GM23338 (cell line): ENCODE measurements around the gene HTR3B. TPM values are rescaled to one million over a fixed set of nuclear protein-coding genes. Genes with fewer than 3 reads are reported as not detected.

ENCODE experiments used
- ATAC-seq: fragments of 200-7000 bp; cut with Tn5 transposase; 3 replicates; pipeline ENCODE4 v1.9.1; 2020
- DNase-seq: peaks from one replicate; pipeline ENCODE4 v3.0.0-alpha.2; 2015; ENCODE audit warnings: low spot score
- H2AFZ ChIP-seq: fragments of 200-600 bp; sonication (generic); 2 replicates; pipeline ENCODE4 v1.8.0; 2016; ENCODE audit warnings: antibody characterized with exemption, mild to moderate bottlenecking, moderate library complexity
- H3F3A ChIP-seq: fragments of 200-600 bp; sonication (generic); replicated peaks from 2 replicates; pipeline ENCODE4 v1.8.0; 2017; ENCODE audit warnings: antibody characterized with exemption, mixed run types, low read depth
- H3K27ac ChIP-seq: fragments of 200-600 bp; sonication (generic); 2 replicates; pipeline ENCODE4 v1.6.1; 2016; ENCODE audit warnings: low read depth
- H3K27me3 ChIP-seq: fragments of 200-600 bp; sonication (generic); 2 replicates; pipeline ENCODE4 v1.8.0; 2016; ENCODE audit warnings: mild to moderate bottlenecking, mixed run types, moderate library complexity; ENCODE audit not compliant: insufficient read depth
- H3K36me3 ChIP-seq: fragments of 200-600 bp; sonication (generic); 2 replicates; pipeline ENCODE4 v1.8.0; 2016; ENCODE audit warnings: mild to moderate bottlenecking; ENCODE audit not compliant: insufficient read depth
- H3K4me1 ChIP-seq: fragments of 200-600 bp; sonication (generic); 2 replicates; pipeline ENCODE4 v1.8.0; 2016; ENCODE audit warnings: mild to moderate bottlenecking, moderate library complexity; ENCODE audit not compliant: insufficient read depth
- H3K4me2 ChIP-seq: fragments of 200-600 bp; sonication (generic); 2 replicates; pipeline ENCODE4 v1.7.1; 2017; ENCODE audit warnings: mixed run types
- H3K4me3 ChIP-seq: fragments of 200-600 bp; sonication (generic); 2 replicates; pipeline ENCODE4 v1.6.1; 2016; ENCODE audit warnings: mixed run types
- H3K79me2 ChIP-seq: fragments of 200-600 bp; sonication (generic); replicated peaks from 2 replicates; pipeline ENCODE4 v1.8.0; 2017; ENCODE audit warnings: mild to moderate bottlenecking; ENCODE audit not compliant: insufficient read depth
- H3K9me2 ChIP-seq: fragments of 200-600 bp; sonication (generic); 2 replicates; pipeline ENCODE4 v1.8.0; 2017; ENCODE audit not compliant: insufficient read depth
- H4K20me1 ChIP-seq: fragments of 200-600 bp; sonication (generic); replicated peaks from 2 replicates; pipeline ENCODE4 v1.8.0; 2017; ENCODE audit warnings: mild to moderate bottlenecking; ENCODE audit not compliant: insufficient read depth
- H3K27ac Mint-ChIP-seq: 2 replicates; pipeline ENCODE4 v1.8.0; 2020; ENCODE audit warnings: inconsistent platforms, mild to moderate bottlenecking, moderate library complexity, mixed read lengths
- H3K27me3 Mint-ChIP-seq: 3 replicates; pipeline ENCODE4 v1.8.0; 2022; ENCODE audit warnings: low read depth, mild to moderate bottlenecking, moderate library complexity, mixed read lengths, inconsistent platforms; ENCODE audit not compliant: insufficient read depth, poor library complexity
- H3K36me3 Mint-ChIP-seq: 3 replicates; pipeline ENCODE4 v1.8.0; 2021; ENCODE audit warnings: low read depth, mild to moderate bottlenecking, inconsistent platforms, moderate library complexity, mixed read lengths
- H3K4me1 Mint-ChIP-seq: 3 replicates; pipeline ENCODE4 v1.8.0; 2020; ENCODE audit warnings: mild to moderate bottlenecking, inconsistent platforms, mixed read lengths
- H3K4me3 Mint-ChIP-seq: 3 replicates; pipeline ENCODE4 v1.8.0; 2021; ENCODE audit warnings: moderate library complexity, mild to moderate bottlenecking, inconsistent platforms, mixed read lengths
- H3K9me3 Mint-ChIP-seq: 3 replicates; pipeline ENCODE4 v1.8.0; 2020; ENCODE audit warnings: moderate library complexity, mild to moderate bottlenecking, inconsistent platforms, mixed read lengths
- CREB1 ChIP-seq: fragments of 250-450 bp; sonication (Bioruptor Pico); IDR thresholded peaks from 2 replicates; pipeline ENCODE4 v1.5.0; 2020; ENCODE audit warnings: low read depth, mild to moderate bottlenecking, moderate library complexity
- CTCF ChIP-seq, 2 experiments: fragments of 200-600 bp in 1 of 2; sonication (generic) in 1 of 2; conservative IDR thresholded peaks; 2 replicates each; pipeline versions ENCODE4 v1.5.1 to v1.6.1; 2016 to 2017; ENCODE audit warnings: antibody characterized with exemption in 2 of 2, low read depth in 2 of 2, mild to moderate bottlenecking in 2 of 2, moderate library complexity in 1 of 2
- ETS1 ChIP-seq: IDR thresholded peaks from 2 replicates; pipeline ENCODE4 v1.6.1; 2016; ENCODE audit warnings: antibody characterized with exemption
- EZH2 ChIP-seq: fragments of 200-600 bp; sonication (generic); IDR thresholded peaks from one replicate; pipeline ENCODE4 v1.8.0; 2017; ENCODE audit warnings: antibody characterized with exemption, mild to moderate bottlenecking, low read depth; ENCODE audit not compliant: unreplicated experiment
- EZH2phosphoT487 ChIP-seq: fragments of 200-600 bp; sonication (generic); IDR thresholded peaks from one replicate; pipeline ENCODE4 v1.8.1; 2018; ENCODE audit warnings: antibody characterized with exemption; ENCODE audit not compliant: unreplicated experiment
- JUNB ChIP-seq: IDR thresholded peaks from one replicate; pipeline ENCODE4 v1.6.1; 2016; ENCODE audit warnings: antibody characterized with exemption; ENCODE audit not compliant: unreplicated experiment
- NANOG ChIP-seq: IDR thresholded peaks from 2 replicates; pipeline ENCODE4 v1.6.1; 2016; ENCODE audit warnings: antibody characterized with exemption, borderline replicate concordance
- POLR2AphosphoS5 ChIP-seq: IDR thresholded peaks from 2 replicates; pipeline ENCODE4 v1.6.1; 2016; ENCODE audit warnings: antibody characterized with exemption, low read depth
- REST ChIP-seq: IDR thresholded peaks from one replicate; pipeline ENCODE4 v1.6.1; 2018; ENCODE audit warnings: antibody characterized with exemption; ENCODE audit not compliant: unreplicated experiment
- STAT1 ChIP-seq: IDR thresholded peaks from one replicate; pipeline ENCODE4 v1.6.1; 2016; ENCODE audit warnings: antibody characterized with exemption; ENCODE audit not compliant: unreplicated experiment
- ZNF114 ChIP-seq: fragments of 250-450 bp; sonication (Bioruptor Pico); IDR thresholded peaks from 2 replicates; pipeline ENCODE4 v1.5.0; 2020; ENCODE audit warnings: mild to moderate bottlenecking, moderate library complexity
- ZNF331 ChIP-seq: fragments of 250-450 bp; sonication (Bioruptor Pico); IDR thresholded peaks from 2 replicates; pipeline ENCODE4 v1.5.0; 2020; ENCODE audit warnings: low read depth, mild to moderate bottlenecking, moderate library complexity
- ZNF462 ChIP-seq: fragments of 250-450 bp; sonication (Bioruptor Pico); IDR thresholded peaks from 2 replicates; pipeline ENCODE4 v1.5.0; 2020; ENCODE audit warnings: mild to moderate bottlenecking, moderate library complexity
- polyA plus RNA-seq: library from polyadenylated mRNA; unstranded; fragments of >200 nt; fragmentation: Nextera tagmentation; extraction: Ambion mirVana; gene quantifications from 2 replicates; pipeline ENCODE4 v1.2.1, GENCODE V29; 2016
- total RNA-seq: library from RNA; depleted of rRNA; stranded (reverse); fragments of >200 nt; shearing (Covaris generic); gene quantifications from 2 replicates; pipeline ENCODE4 v1.2.3, GENCODE V29; 2014

HTR3B gene
- total and polyA plus RNA-seq, 2 experiments from 2014 or later = not detected

- H3K27ac Mint-ChIP-seq = no peak overlapping the region; the same call in 1 of the 2 replicates
- H2AFZ ChIP-seq = no peak overlapping the region
- TF ChIP-seq EZH2 (no peak), EZH2phosphoT487 (no peak), CTCF (conservative IDR thresholded peaks at IDR 0.05; ENCODE audit: low read depth in 2 of 2) (no peak), ZNF114 (CRISPR knock-in tag) (no peak), ZNF331 (CRISPR knock-in tag) (no peak), ETS1 (no peak), POLR2AphosphoS5 (no peak), STAT1 (no peak), CREB1 (CRISPR knock-in tag) (no peak), JUNB (no peak), NANOG (no peak), ZNF462 (no peak), REST (no peak)
- H3K27ac ChIP-seq = no peak overlapping the region
- no peaks in the 10 kb centered on the region for H3K27me3 ChIP-seq
- H3K27me3 Mint-ChIP-seq = peaks cover 3% of the 10 kb centered on the region
- no peaks in the 10 kb centered on the region for H3K9me2 ChIP-seq
- DNase-seq (no peak), ATAC-seq (no peak)
- no peaks in the 10 kb centered on the region; the same call in 1 of the 2 replicates for H3K36me3 ChIP-seq
- no peak overlapping the region for H3K4me2 ChIP-seq
- H3K4me1 Mint-ChIP-seq = peaks cover 11% of the 10 kb centered on the region; the same call in 2 of the 3 replicates
- peaks cover 12% of the 10 kb centered on the region for H3K4me1 ChIP-seq
- H3K4me3 ChIP-seq = no peak overlapping the region
- no peaks in the 10 kb centered on the region for H3K79me2 ChIP-seq
- no peaks in the 10 kb centered on the region for H4K20me1 ChIP-seq
- peaks cover 15% of the 10 kb centered on the region; the same call in 2 of the 3 replicates for H3K9me3 Mint-ChIP-seq
- H3K4me3 Mint-ChIP-seq = no peak overlapping the region
- H3F3A ChIP-seq = 0 out of 2 replicates have a peak, but pooled peaks cover 1% of the 10 kb centered on the region
- no peaks in the 10 kb centered on the region; the same call in 2 of the 3 replicates for H3K36me3 Mint-ChIP-seq
Measured at GRCh38 chr11:113881856-113882255, 22.7 kb upstream of the HTR3B start.
